ENCODE results near the gene TMCO4.

TMCO4 gene

DNA sequence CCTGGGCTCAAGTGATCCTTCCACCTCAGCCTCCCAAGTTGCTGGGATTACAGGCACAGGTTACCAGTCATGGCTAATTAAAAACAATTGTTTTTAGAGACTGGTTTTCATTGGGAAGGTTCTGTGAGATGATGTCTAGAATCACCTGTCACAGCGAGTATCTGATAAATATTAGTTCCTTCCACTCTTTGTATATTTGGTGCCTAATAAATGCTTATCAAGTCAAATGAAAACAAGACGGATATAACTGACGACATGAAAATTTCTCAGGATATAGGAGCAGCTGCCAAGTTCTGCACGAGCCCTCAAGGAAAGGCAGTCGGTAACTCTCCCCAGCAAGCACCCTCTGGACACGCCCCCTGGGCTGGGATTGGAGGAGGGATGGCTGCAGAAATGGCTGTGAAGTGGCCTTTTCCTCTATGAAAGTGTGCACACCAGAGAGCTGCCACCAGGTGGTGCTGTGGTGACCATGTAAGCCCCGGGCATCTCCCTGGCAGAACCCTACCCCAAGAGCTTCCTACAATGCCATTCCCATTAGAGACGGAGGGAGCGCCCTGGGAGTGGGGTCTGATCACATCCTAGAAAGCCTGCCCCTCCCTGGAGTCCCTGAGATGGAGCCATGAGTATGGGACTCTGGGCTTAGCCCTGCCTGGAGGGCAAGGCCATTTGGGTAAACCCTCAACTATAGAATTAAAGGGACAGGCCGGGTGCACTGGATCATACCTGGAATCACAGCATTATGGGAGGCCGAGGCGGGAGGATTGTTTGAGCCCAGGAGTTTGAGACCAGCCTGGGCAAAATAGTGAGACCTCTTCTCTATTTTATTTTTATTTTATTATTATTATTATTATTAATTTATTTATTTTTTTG, 84.1 kb downstream of the TMCO4 start:
- DNase-seq (ENCODE audit: low spot score), result peak; percentile 95

DNA sequence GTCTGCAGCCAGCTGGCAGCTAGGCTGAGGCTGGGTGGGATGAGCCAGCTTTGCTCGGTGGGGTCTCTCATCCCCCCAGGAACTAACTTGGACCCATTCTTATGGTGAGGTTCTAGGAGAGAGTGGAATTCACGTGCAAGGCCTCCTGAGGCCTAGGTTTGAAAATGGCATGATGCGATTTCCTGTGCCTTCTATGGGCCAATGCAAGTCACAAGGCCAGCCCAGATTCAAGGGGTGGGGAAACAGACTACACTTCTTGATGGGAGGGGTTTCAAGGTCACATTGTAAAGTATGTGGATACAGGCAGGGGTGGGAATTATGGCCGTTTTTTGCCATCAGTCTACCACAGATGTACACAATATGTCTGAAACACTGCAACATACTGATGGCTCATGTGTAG, 86.8 kb downstream of the TMCO4 start:
- no peak for DNase-seq (ENCODE audit: low spot score)

DNA sequence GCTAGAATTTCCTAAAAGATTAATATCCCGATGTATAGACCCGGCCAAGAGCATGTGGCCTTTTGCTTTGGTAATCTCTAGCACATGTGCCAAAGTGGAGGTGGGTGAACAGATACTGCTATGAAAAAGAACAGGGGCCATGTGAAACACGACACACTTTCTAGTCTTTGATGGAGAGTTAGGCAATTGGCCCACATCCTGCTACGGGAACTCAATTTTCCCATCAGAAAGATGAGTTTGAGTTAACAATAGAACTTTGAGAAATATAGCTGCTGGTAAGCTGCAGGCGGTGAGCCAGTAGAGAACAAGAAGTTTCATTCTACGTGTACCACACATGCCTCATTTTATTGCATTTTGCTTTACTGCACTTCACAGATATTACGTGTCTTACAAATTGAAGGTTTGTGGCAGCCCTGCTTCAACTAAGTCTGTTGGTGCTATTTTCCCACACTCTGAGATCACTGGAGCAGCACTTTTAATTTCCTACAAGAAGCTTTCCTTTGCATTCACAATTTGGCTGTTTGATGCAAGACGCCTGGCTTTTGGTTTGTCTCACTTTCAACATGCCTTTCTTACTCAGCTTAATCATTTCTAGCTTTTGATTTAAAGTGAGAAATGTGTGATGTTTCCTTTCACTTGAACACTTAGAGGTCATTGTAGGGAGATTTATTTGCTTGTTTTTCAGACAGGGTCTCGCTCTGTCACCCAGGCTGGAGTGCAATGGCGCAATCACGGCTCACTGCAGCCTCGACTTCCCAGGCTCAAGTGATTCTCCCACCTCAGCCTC, 88.7 kb downstream of the TMCO4 start:
- DNase-seq (ENCODE audit: low spot score), result no peak

DNA sequence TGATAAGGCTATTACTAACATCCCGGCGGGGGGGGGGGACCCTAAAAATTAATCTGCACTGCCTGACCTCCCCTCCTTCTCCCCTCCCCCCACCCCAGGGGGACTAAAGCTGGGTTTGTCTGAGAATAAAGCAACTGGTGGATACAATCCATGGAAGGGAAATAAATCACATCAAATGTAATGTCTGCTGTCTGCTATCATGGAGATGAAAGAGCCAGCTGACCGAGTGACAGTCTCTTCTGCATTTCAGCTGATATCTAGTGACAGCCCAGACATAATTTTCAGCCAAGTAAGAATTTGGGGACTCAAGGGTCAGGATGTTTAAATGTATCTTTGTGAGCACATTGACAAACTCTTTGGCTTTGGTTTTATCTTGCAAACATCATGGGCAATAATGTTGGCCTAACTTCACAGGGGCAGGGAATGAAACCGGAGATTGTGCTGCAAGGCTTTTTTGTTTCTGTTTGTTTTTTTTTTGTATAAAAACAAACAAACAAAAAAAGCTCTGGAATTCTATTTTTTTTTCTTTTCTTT, 90.4 kb downstream of the TMCO4 start:
- DNase-seq (ENCODE audit: low spot score), result no peak

DNA sequence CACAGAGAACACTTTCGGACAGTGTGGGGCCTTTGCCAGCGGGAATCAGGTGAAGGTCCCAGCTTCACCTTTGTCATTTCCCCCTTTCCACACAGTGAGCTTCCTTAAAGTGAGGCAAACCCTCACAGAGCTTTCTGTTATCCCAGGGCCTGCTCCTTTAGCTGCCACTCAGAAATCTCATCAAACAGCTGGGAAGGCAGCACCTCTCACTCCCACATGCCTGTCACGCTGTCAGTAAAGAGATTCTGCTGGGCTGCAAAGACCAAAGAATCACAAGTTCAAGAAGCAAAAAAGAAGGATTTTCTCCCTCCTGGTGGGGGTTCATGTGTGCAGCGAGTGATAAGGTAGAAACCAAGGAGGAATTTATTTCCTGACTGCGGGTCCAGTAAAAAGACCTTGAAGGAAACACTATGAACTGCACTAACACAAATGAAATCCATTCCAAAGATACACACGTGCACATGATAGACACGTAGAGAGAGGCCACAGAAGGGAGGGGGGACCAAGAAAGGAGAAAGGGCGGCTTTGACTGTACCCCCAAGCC, 91.1 kb downstream of the TMCO4 start:
- DNase-seq (ENCODE audit: low spot score), result no peak

DNA sequence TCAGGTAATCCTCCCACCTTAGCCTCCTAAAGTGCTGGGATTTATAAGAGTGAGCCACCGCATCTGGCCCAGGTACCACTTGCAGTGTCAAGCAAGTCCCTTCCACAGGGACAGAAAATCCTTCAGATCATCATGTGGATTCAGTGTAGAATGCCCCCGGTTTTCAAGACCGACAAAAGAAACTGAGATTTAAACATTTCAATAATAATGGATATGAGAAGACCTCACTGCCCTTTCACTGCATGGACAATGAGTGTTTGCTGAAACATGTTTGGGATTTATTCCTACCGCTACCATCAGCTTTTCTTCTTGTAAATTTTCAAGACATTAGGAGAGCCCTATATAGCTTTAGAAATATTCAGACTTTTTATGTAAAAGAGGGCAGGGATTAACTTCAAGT, 93.6 kb downstream of the TMCO4 start:
- DNase-seq (ENCODE audit: low spot score), result no peak

DNA sequence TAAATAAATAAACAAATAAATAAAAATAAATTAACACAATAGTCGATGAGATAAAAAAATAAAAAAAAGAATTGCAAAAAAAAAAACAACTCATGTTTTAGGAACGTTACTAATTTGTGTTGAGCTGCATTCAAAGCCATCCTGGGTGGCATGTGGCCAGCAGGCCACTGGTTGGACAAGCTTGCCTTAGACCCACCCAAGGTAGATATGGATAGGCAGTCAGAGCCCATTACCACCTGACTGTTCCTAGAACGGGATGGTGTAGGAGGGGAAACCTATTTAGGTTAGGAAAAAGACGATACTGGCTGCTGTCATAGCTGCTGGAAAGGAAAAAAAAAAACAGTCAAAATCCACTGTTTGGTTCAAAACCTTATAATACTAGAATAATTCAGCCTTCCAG, 94.3 kb downstream of the TMCO4 start:
- DNase-seq (ENCODE audit: low spot score), result no peak

DNA sequence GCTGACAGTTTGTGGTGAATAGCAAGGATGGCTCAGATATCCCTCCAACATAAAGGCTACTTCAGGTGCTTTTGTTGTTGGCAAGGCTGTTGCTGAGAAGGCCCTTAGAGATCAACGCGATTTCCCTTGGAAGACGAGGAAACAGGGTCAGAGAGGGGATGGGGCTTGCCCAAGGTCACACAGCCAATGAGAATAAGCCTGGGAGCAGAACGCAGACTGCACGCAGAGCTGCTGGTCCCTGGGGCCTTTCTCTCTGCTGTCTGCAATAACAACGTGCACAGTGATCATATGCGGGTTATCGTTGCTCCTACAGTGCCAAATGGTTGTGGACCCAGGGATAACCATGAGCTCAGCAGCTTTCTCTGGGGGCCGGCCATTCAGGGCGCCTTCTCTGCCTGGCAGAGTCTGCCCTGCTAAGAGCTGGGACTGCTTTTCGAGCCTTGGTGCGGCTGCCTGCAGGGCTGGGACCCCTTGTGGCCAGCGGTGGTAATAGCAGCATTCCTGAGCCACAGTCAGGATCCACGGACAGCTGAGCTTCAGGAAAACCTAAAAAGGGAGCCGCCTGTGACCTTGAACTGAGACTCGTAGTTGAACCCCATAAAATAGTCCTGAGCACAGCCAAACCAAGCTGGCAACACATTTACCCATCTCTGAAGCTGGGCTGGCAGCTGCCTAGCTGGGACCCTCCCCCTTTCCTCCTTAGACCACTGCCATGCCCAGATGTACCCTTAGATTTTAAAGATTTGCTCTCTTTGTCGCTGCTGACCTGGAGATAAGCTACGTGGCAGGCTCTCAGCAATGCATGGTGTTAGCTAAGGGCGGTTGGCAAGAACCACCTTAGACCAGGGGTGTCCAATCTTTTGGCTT, 95.2 kb downstream of the TMCO4 start:
- DNase-seq (ENCODE audit: low spot score), result peak; percentile 93

DNA sequence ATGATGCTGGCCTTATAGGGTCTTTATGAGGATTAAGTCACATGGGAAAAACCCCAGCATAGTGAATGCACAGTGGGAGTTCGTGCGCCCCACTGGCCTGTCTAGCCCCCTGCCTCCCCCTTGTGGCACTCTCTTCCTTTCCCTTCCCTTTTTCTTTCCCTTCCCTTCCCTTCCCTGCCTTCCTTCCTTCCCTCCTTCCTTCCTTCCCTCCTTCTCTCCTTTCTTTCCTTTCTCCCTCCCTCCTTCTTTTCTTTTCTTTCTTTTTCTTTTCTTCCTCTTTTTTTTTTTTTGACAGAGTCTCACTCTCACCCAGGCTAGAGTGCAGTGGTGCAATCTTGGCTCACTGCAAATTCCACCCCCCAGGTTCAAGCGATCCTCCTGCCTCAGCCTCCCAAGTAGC, 96.4 kb downstream of the TMCO4 start:
- no peak for DNase-seq (ENCODE audit: low spot score)

DNA sequence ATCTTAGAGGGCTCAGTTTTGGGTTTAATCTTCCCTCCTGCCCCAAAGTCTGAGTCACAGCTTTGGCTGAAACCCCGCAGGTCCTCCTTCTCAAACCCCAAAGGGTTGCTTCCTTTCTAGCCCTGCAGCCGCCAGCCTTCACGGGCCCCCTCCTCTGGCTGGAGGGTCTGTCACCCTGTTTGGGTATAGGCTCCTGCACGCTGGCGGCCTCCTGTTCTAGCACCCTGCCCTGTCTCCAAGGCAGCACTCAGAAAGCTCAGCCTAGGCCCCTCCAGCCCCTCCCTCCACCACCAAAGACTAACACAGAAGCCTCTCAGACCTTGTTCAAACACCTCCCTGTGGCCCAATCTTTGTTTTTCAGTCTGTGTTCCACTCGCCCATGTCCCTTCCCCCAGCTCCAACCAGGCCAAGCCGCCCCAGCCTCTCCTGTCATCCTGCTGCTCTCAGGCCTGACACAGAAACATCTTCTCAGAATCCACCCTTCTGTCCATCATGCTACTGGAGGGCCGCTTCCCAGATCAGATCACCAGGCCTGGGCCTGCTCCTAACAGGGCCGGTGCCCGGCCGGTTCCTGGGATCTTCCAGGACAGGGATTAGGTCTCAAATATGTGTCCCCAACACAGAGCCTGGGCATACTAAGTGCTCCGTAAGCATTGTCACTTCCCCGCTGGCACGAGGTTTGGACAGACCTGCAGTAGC, 99.5 kb downstream of the TMCO4 start:
- no peak for DNase-seq (ENCODE audit: low spot score)

DNA sequence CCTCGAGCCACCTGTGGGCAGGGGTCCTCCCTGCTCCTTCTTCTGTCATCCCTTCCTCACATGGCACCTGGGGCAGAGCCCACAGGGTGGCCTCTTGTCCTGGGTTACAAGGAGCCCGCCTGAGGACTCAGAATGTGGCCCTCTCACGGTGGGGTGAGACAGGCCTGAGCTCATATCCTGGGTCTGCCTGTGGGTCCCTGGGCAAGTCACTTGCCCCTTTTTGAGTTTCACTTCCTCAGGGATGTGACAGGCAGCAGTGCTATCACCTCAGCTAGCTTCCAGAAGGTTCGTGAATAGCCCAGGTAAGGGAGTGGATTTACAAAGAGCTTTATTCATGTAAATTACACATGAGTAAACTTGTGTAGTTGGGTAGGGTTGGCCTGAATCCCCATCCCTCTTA, 101.5 kb downstream of the TMCO4 start:
- no peak for DNase-seq (ENCODE audit: low spot score)

DNA sequence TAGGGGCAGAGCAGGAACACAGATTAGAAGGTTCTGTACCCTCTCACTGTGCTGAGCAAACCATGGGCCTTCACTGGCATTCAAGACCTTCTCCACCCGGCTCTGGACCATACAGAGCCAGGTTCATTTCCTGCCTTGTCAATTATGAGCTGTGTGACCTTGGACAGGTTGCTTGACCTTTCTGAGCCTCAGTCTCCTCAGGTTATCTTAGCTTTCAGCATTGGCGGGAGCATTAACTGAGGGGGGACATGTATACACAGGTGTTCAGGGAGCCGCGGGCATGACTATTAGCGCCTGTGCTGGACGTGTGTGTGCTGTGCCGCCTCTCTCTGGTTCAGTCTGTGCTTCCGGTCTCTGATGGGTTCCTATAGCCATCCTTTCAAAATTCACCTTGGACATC, 102.9 kb downstream of the TMCO4 start:
- no peak for DNase-seq (ENCODE audit: low spot score)

DNA sequence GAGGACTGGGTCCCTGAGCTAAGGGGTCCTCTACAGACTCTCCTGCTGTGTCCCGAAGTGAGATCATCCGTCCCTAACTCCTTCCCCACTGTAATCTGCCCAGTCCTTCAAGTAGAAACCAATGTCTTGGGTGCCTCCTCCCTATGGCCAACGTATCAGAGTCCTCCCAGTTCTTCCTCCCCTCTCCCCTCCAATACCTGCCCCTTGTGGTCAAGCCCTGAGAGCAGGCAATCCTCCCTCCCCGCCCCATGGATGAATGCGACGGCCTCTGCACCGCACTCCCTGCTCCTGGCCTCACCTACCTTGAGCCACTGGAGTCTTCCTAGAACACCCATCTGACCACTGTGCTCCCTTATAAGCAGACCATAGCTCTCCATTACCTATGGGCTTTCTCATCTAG, 103.9 kb downstream of the TMCO4 start:
- no peak for DNase-seq (ENCODE audit: low spot score)

DNA sequence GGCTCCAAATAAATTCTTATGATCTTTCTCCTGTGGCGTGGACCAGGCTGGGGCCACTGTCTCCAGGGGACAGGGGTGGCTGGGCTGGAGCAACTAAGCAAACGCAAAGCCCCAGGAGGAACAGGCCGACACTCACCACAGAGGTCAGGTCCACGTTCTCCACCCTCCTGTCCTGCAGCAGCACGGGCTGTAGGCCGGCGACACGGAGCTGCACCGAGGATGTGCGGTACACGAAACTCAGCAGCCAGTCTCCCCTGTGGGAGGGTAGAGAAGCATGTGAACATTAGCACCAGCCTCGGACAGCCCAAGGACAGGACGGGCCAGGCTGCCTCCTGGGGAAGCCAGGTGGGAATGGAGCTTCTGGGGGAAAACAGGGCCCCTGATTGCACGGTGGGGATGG, 105.4 kb downstream of the TMCO4 start:
- DNase-seq (ENCODE audit: low spot score), result no peak

DNA sequence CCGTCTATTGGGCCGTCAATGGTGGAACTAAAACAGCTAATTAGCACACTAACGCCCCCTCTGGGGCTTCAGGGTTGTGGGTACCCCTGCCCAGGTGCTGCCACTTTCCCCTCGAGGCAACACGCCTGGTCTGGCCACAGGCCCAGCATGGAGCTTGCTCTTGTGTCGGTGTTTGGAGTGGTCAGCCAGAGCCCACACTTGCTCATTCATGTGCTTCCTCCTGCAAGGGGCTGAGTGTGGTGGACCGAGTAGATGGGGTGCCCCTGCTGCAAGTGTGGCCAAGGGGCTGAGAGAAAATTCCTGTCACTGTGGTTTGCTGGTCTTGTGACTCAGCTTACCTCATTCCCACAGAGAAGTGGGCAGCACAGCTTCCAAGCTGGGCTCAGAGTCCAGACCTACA, 109.4 kb downstream of the TMCO4 start:
- DNase-seq (ENCODE audit: low spot score), result no peak

DNA sequence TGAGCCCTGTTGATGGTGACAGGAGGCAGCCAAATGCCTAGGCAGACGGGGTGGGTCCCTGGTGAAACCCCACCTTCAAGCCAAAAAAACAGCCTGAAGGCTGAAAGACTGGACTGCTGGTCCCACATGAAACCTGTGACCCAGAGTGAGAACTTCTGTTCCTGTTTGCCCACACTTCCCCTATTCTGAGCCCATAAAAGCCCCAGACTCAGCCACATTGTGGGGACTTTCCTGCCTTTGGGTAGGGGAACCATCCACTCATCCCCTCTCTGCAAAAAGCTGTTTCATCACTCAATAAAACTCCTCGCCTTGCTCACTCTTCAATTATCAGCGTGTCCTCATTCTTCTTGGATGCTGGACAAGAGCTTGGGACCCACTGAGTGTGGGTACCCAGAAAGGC, 109.9 kb downstream of the TMCO4 start:
- DNase-seq (ENCODE audit: low spot score), result no peak

DNA sequence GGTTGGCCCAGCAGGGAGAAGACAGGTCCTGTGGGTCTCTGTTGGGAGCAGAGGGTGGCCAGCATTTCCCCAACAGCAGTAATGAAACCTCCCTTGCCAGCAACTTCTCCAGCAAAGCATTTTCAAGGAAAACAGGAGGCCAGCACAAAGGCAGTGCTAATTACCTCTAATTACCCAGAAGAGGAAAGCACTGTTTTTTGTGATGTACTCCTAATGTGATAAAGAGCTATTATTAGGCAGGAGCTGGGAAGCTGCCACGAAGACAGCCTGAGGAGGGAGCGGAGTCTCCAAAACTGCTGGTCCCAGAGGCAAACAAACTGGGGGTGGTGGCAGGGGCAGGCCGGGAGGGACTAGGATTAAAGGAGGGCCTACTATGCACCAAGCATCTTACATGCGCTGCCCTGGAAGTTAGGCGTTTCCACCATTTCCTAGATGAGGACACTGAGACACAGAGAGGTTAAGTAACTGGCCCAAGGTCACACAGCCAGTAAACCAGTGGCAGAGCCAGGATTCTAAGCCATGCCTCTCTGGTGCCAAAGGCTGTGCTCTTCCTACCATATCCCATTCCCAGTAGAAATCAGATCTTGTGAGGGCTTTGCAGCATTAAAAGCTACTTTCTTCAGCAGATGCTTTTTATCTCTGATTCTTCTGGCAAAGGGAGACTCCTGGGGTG, 110.5 kb downstream of the TMCO4 start:
- DNase-seq (ENCODE audit: low spot score), result no peak

DNA sequence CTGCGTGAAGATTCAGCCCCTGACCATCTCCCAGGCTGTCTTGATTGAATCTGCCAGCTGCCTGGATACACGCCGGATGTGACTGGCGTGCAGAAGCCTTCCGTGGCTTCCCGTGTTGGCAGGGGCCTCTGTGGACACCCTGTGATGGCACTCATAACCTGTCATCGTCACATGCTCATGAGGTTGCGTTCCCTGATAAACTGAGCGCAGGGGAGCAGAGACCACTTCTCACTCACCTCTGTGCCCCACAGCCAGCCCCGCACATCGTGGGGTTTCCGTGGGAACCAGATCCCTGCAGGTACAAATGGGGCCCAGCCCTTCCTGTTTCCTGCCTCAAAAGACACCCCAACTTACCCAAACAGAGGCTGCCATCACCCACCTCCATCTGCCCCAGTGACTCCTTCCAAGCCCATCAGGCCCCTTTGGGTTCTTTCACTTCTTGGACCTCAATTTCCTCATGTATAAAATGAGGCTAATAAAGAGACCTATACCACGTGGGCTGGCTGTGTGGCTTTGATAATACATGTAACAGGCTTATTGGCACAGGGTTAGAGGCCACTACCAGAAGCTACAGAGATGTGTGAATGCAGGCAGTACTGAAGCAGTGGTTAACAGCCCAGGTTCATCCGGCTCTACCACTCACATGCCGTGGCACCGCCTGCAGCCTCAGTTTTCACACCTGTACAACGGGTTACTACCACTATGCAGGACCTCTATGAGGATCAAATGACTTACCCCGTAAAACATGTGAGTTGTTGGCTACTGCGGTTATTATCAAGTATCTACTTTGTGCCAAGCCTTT, 111.5 kb downstream of the TMCO4 start:
- DNase-seq (ENCODE audit: low spot score), result no peak

DNA sequence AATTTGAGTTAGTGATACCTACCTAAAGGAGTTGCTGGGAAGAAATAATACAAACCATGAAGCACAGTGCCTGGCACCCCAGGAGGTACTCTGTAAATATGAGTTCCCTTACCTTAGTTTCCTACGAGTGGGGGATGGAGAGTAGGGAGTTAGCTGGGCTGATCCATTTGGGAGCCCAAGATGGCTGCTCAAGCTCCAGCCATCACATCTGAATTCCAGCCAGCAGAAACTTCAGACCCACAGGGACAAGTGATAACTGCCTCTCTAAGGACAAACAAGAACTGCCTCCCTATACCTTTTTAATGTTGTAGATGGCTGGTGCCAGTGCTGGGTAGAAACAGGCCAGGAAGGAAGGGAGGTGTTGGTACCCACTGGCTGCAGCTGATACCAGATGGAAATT, 112.3 kb downstream of the TMCO4 start:
- no peak for DNase-seq (ENCODE audit: low spot score)

DNA sequence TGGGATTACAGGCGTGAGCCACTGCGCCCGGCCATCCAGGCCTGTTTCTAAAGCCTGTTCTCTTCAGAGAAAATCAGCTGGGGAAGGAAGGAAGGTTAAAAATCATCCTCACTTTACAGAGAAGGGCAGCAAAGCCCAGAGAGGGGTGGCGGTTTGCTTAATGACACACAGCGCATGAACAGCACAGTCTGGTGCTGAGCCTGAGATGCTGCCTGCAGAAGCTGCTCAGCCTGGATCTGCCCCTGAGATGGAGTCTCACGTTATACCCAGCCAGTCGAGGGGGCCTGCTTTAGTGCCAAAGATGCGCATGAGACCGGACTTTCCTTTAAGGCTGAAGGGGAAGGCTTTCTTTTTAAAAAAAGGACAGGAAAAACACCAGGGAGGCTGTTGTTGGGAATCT, 113.7 kb downstream of the TMCO4 start:
- no peak for DNase-seq (ENCODE audit: low spot score)
